ENCODE data around the gene INTS7.
"Not testable (repeated sequence)": the region's sequence is repeated elsewhere in the genome, so short reads cannot be mapped to it uniquely, and the experiment has no call there.

The INTS7 gene

DNA sequence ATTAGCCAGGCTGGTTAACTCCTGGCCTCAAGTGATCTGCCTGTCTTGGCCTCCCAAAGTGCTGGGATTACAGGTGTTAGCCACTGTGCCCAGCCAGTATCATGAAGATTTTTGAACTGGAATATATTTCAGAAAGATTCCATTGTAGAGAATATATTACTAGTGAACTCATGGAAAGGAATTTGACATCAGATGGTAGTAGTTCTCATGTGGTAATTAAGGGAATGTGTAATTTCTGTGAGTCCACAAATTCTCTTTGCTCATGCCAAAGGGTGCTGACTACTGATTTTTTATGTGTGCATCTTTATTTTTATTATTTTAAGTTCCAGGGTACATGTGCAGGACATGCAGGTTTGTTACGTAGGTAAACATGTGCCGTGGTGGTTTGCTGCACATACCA lies 10.6 kb upstream of the INTS7 start:
- no peaks in the 10 kb centered on the region for H3K9me3 ChIP-seq (ENCODE audit: control insufficient read depth, insufficient read depth, low read length)
- no peak overlapping the region for H3K9ac ChIP-seq (ENCODE audit: low read depth, low read length)
- peaks cover 21% of the 10 kb centered on the region; the same call in 1 of the 2 replicates for H3K36me3 ChIP-seq (ENCODE audit: insufficient read depth, low read length)
- H3K4me1 ChIP-seq (ENCODE audit: insufficient read depth, low read length) = no peaks in the 10 kb centered on the region

DNA sequence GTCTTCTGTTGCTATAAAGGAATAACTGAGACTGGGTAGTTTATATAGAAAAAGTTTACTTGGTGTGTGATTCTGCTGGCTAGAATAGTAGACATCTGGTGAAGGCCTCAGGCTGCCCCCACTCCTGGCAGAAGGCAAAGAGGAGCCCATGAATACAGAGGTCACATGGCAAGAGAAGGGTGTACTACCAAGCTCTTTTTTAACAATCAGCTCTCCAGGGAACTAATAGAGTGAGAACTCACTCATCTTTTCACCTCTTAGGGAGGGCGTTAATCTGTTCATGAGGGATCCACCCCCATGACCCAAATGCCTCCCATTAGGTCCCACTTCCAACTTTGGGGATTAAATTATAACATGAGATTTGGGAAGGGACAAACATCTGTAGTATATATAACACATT lies 9.5 kb upstream of the INTS7 start:
- Histone ChIP-seq H3K36me3 (ENCODE audit: insufficient read depth, low read length) (peaks cover 16% of the 10 kb centered on the region; the same call in 1 of the 2 replicates), H3K9ac (ENCODE audit: low read depth, low read length) (no peak overlapping the region), H3K9me3 (ENCODE audit: control insufficient read depth, insufficient read depth, low read length) (no peaks in the 10 kb centered on the region), H3K4me1 (ENCODE audit: insufficient read depth, low read length) (no peaks in the 10 kb centered on the region)

DNA sequence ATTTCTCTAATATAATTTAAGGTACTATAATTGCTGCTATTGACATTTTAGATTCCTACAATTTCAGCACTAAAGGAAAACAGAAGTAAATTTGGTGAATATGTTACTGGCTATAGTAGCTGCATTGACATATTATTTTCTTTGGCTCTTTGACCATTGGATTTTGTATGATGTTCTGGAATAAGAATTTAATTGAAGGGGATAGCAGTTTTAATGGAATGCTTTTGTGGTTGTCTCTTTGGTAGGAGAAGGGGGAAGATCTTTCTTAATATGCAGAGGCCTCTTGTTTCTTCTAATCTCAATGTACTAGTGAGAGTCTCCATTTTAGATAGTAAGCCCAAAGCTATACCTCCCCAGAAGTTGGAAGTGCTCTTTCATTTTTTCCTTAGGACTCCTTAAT lies 7.1 kb upstream of the INTS7 start:
- peaks cover 12% of the 10 kb centered on the region for H3K36me3 ChIP-seq (ENCODE audit: insufficient read depth, low read length)
- no peaks in the 10 kb centered on the region for H3K9me3 ChIP-seq (ENCODE audit: control insufficient read depth, insufficient read depth, low read length)
- no peak overlapping the region for H3K9ac ChIP-seq (ENCODE audit: low read depth, low read length)
- H3K4me1 ChIP-seq (ENCODE audit: insufficient read depth, low read length) = no peaks in the 10 kb centered on the region

DNA sequence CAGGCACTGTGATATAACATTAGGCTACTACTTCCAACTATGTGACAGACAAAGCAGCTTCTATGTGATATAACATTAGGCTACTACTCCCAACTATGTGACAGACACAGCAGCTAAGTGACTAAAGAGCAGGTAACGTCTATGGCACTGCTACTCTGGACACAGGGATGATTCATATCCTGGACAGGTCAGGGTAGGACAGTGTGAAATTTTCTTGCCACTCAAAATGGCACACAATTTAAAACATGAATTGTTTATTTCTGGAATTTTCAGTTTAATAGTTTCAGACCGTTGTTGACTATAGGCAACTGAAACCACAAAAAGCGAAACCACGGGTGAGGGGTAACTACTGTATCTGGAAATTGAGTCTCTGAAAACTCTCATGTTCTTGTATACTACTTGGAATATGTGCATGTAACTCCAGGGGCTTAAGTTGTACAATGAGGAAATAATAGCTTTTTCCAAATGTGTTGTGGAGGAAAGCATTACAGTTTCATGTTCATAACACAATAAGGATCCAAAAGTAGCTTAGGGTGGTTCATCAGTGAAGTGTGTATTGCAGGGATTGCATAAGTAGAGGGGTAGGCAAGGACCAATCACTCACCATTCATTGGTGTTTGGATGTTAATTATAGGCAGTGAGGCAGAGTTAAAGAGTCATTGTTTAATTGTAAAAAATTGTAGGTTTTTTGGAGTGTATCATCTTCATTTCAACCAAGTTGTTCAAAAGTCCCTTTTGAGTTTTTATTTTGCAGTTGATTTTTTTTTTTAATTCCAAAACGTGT lies 5.5 kb upstream of the INTS7 start:
- H3K9me3 ChIP-seq (ENCODE audit: control insufficient read depth, insufficient read depth, low read length) = no peaks in the 10 kb centered on the region
- peaks cover 8% of the 10 kb centered on the region for H3K36me3 ChIP-seq (ENCODE audit: insufficient read depth, low read length)
- no peak overlapping the region for H3K9ac ChIP-seq (ENCODE audit: low read depth, low read length)
- H3K4me1 ChIP-seq (ENCODE audit: insufficient read depth, low read length) = no peaks in the 10 kb centered on the region

GRCh38 chr1:212039622-212040021 lies 4.3 kb upstream of the INTS7 start:
- Histone ChIP-seq H3K9me3 (ENCODE audit: control insufficient read depth, insufficient read depth, low read length) (no peaks in the 10 kb centered on the region), H3K36me3 (ENCODE audit: insufficient read depth, low read length) (peaks cover 3% of the 10 kb centered on the region), H3K9ac (ENCODE audit: low read depth, low read length) (no peak overlapping the region), H3K4me1 (ENCODE audit: insufficient read depth, low read length) (no peaks in the 10 kb centered on the region)

DNA sequence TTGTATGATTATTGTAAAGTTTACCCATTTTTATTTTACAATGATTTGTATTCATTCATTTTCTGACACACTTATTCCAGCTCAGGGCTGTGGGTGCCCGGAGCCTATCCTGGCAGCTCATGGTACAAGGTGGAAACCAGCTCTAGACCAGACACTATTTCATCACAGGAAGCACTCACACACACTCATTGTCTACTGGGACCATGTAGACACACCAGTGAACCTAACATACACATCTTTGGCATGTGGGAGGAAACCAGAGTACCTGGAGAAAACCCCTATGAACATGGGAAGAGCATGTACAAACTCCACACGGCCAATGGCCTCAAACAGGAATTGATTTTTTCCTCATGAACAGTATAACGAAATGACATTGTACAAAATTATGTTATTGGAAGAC lies 2.5 kb upstream of the INTS7 start:
- H3K36me3 ChIP-seq (ENCODE audit: insufficient read depth, low read length) = no peaks in the 10 kb centered on the region; the same call in 1 of the 2 replicates
- H3K4me1 ChIP-seq (ENCODE audit: insufficient read depth, low read length) = no peaks in the 10 kb centered on the region
- H3K9me3 ChIP-seq (ENCODE audit: control insufficient read depth, insufficient read depth, low read length) = no peaks in the 10 kb centered on the region
- H3K9ac ChIP-seq (ENCODE audit: low read depth, low read length) = no peak overlapping the region

- H3K4me1 ChIP-seq (ENCODE audit: insufficient read depth, low read length) = peaks cover 6% of the 10 kb centered on the region; the same call in 1 of the 2 replicates
- no peaks in the 10 kb centered on the region; the same call in 1 of the 2 replicates for H3K36me3 ChIP-seq (ENCODE audit: insufficient read depth, low read length)
Observed at GRCh38 chr1:212035835-212036605, 663 bp upstream of the INTS7 start.

DNA sequence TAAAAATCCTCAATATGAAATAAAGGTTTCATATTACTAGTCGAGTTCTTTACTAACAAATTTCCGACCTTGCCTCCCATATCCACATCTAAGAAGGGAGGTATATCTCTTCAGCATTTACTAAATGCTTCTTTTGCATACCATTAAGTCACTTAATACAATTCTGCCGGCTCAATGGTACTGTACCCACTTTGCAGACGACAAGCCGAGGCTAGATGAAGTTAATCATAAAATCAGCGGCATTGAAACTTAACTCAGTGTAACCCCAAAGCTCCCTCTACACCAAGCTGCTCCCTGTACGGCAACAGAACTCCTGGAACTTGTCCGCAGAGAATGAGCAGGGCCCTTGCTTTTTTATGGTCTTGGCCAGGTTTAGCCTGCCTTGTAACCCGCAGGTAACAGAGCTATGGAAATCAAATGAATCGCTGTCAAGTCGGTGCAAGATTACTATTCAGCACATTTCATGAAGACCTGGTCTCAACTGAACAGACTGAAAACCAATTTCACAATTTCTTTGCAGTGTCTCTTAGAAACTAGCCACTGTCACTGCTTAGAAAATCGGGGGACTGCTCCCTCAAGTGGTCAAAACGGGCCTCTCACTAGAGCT lies 738 bp downstream of the INTS7 start:
- H3K4me1 ChIP-seq (ENCODE audit: insufficient read depth, low read length) = peaks cover 12% of the 10 kb centered on the region

More at GRCh38 chr1:212035835-212036605, 663 bp upstream of the INTS7 start:
- Histone ChIP-seq H3K9me3 (ENCODE audit: control insufficient read depth, insufficient read depth, low read length) (no peaks in the 10 kb centered on the region), H3K9ac (ENCODE audit: low read depth, low read length) (peak overlapping the region; percentile 89)

DNA sequence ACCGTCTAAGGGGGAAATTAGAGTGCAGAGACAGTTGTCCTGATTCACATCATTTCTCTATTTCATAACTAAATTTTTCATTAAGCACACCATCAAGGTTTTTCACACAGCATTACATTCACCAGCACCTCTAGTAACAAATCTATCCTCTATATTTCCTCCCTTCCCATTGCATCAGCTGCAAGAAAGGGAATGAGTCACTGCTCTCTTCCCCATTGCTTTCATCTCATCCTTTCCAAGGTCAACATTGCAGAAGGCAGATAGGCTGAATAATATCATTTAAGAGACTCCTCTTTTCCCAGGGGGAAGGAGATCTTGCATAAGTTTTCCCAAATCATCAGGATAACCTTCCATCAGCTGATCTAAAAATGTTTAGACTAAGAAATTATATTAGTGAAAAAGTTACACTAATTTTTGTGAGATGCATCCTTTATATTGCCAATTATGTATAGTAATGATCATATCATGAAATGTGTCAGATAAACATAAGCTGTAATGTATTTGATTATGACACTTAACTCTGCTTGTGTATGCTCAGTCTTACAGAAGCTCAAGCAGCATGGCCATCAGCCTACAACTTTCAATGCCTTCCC lies 4.3 kb downstream of the INTS7 start:
- H3K4me1 ChIP-seq (ENCODE audit: insufficient read depth, low read length) = peaks cover 28% of the 10 kb centered on the region
- no peaks in the 10 kb centered on the region for H3K36me3 ChIP-seq (ENCODE audit: insufficient read depth, low read length)
- no peaks in the 10 kb centered on the region for H3K9me3 ChIP-seq (ENCODE audit: control insufficient read depth, insufficient read depth, low read length)
- peak overlapping the region; percentile 12; the same call in 1 of the 2 replicates for H3K9ac ChIP-seq (ENCODE audit: low read depth, low read length)

More for the DNA sequence above, 738 bp downstream of the INTS7 start:
- Histone ChIP-seq H3K9ac (ENCODE audit: low read depth, low read length) (peak overlapping the region; percentile 89), H3K9me3 (ENCODE audit: control insufficient read depth, insufficient read depth, low read length) (no peaks in the 10 kb centered on the region), H3K36me3 (ENCODE audit: insufficient read depth, low read length) (no peaks in the 10 kb centered on the region; the same call in 1 of the 2 replicates)

DNA sequence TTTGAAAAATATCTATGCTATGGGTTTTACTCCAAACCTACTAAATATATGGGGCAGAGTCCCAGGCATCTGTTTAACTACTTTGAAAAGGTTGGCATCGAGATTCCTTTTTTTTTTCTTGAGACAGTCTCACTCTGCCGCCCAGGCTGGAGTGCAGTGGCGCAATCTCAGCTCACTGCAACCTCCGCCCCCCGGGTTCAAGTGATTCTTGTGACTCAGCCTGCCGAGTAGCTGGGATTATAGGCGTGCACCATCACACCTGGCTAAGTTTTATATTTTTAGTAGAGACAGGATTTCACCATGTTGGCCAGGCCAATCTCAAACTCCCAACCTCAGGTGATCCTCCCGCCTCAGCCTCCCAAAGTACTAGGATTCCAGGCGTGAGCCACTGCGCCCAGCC lies 7.6 kb downstream of the INTS7 start:
- H3K4me1 ChIP-seq (ENCODE audit: insufficient read depth, low read length) = peaks cover 28% of the 10 kb centered on the region
- H3K36me3 ChIP-seq (ENCODE audit: insufficient read depth, low read length); H3K9ac ChIP-seq (ENCODE audit: low read depth, low read length); H3K9me3 ChIP-seq (ENCODE audit: control insufficient read depth, insufficient read depth, low read length): not testable (repeated sequence)

DNA sequence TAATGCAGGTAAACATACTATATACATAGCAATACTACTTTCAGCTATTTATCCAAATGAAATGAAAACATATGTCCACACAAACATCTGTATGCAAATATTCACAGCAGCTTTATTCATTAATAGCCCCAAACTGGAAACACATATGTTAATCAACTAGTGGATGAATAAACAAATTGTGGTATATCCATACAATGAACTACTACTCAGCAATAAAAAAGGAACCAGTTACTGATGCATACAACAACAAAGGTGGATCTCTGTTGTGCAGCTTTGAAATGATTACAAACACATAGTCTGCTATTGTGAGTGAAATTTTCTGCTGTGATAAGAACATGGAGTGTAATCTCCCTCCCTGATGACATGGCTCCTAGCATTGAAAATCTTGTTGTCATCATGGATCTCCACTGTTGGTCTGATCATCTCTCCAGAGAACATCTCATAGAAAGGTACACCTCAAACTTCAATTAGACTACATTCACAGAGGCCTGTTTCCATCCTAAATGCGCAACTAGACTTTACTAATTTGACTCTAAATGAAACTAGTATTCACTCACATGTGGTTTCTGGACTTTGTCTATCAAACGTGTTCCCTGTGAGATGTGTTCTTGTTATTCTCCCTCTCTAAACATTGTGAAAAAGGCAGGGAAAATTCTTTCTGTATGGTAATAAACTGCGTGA lies 10.7 kb downstream of the INTS7 start:
- H3K36me3 ChIP-seq (ENCODE audit: insufficient read depth, low read length) = no peaks in the 10 kb centered on the region

GRCh38 chr1:212022908-212023307 lies 12.4 kb downstream of the INTS7 start:
- not testable (repeated sequence) for H3K36me3 ChIP-seq (ENCODE audit: insufficient read depth, low read length); H3K9ac ChIP-seq (ENCODE audit: low read depth, low read length); H3K4me1 ChIP-seq (ENCODE audit: insufficient read depth, low read length); H3K9me3 ChIP-seq (ENCODE audit: control insufficient read depth, insufficient read depth, low read length)

More for the DNA sequence above, 10.7 kb downstream of the INTS7 start:
- Histone ChIP-seq H3K9me3 (ENCODE audit: control insufficient read depth, insufficient read depth, low read length) (peaks cover 4% of the 10 kb centered on the region; the same call in 1 of the 2 replicates), H3K4me1 (ENCODE audit: insufficient read depth, low read length) (peaks cover 16% of the 10 kb centered on the region), H3K9ac (ENCODE audit: low read depth, low read length) (no peak overlapping the region)

- Histone ChIP-seq H3K36me3 (ENCODE audit: insufficient read depth, low read length) (no peaks in the 10 kb centered on the region), H3K4me1 (ENCODE audit: insufficient read depth, low read length) (no peaks in the 10 kb centered on the region), H3K9ac (ENCODE audit: low read depth, low read length) (no peak overlapping the region), H3K9me3 (ENCODE audit: control insufficient read depth, insufficient read depth, low read length) (peaks cover 4% of the 10 kb centered on the region; the same call in 1 of the 2 replicates)
Observed at GRCh38 chr1:212021563-212021962, 13.8 kb downstream of the INTS7 start.

- H3K36me3 ChIP-seq (ENCODE audit: insufficient read depth, low read length) = no peaks in the 10 kb centered on the region
- no peaks in the 10 kb centered on the region for H3K4me1 ChIP-seq (ENCODE audit: insufficient read depth, low read length)
- H3K9ac ChIP-seq (ENCODE audit: low read depth, low read length) = no peak overlapping the region
- H3K9me3 ChIP-seq (ENCODE audit: control insufficient read depth, insufficient read depth, low read length) = peaks cover 4% of the 10 kb centered on the region; the same call in 1 of the 2 replicates
Observed at GRCh38 chr1:212020975-212021374, 14.4 kb downstream of the INTS7 start.

Measured in ES-I3 (cell line).